Thyroid gland (tissue), 4 donors: ENCODE measurements around the gene DLG2.

Experiments
- POLR2A ChIP-seq, 2 donors: fragments of 450-650 bp; IDR thresholded peaks; one replicate each; pipeline ENCODE4 v1.6.1; 2017; ENCODE audit warnings: antibody characterized with exemption in 2 of 2, mild to moderate bottlenecking in 2 of 2, moderate library complexity in 1 of 2
- TF ChIP-seq, protein P1 (sequence below), 6 experiments: fragments of 200-600 bp in 3 of 6; fragments of 450-650 bp in 3 of 6; sonication (generic) in 3 of 6; IDR thresholded peaks; one replicate each; pipeline ENCODE4 v1.5.1; 2016 to 2019; ENCODE audit warnings: antibody characterized with exemption in 6 of 6, mild to moderate bottlenecking in 2 of 6, inconsistent platforms in 1 of 6, moderate library complexity in 1 of 6

- TF ChIP-seq POLR2A (IDR thresholded peaks at IDR 0.05): no peak
- TF ChIP-seq, protein P1, sequence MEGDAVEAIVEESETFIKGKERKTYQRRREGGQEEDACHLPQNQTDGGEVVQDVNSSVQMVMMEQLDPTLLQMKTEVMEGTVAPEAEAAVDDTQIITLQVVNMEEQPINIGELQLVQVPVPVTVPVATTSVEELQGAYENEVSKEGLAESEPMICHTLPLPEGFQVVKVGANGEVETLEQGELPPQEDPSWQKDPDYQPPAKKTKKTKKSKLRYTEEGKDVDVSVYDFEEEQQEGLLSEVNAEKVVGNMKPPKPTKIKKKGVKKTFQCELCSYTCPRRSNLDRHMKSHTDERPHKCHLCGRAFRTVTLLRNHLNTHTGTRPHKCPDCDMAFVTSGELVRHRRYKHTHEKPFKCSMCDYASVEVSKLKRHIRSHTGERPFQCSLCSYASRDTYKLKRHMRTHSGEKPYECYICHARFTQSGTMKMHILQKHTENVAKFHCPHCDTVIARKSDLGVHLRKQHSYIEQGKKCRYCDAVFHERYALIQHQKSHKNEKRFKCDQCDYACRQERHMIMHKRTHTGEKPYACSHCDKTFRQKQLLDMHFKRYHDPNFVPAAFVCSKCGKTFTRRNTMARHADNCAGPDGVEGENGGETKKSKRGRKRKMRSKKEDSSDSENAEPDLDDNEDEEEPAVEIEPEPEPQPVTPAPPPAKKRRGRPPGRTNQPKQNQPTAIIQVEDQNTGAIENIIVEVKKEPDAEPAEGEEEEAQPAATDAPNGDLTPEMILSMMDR (IDR thresholded peaks at IDR 0.05): no peak
These were observed 232.9 kb downstream of the DLG2 start for GRCh38 chr11:85394283-85394682.
